Ishikawa (cell line): ENCODE results near the gene SERHL2.

Experiments
- CEBPB ChIP-seq: IDR thresholded peaks from 2 replicates; pipeline ENCODE4 v1.6.1; 2012
- CREB1 ChIP-seq: IDR thresholded peaks from 2 replicates; pipeline ENCODE4 v1.6.1; 2012; ENCODE audit warnings: low read depth
- EGR1 ChIP-seq: IDR thresholded peaks from 2 replicates; pipeline ENCODE4 v1.6.1; 2012
- EP300 ChIP-seq: IDR thresholded peaks from 2 replicates; pipeline ENCODE4 v1.6.1; 2012; ENCODE audit warnings: borderline replicate concordance
- FOXM1 ChIP-seq: IDR thresholded peaks from 2 replicates; pipeline ENCODE4 v1.6.1; 2012; ENCODE audit warnings: low read depth, borderline replicate concordance
- MAX ChIP-seq: IDR thresholded peaks from 2 replicates; pipeline ENCODE4 v1.6.1; 2012
- NFIC ChIP-seq: IDR thresholded peaks from 2 replicates; pipeline ENCODE4 v1.6.1; 2012
- RAD21 ChIP-seq: IDR thresholded peaks from 2 replicates; pipeline ENCODE4 v1.6.1; 2012; ENCODE audit warnings: low read depth
- TAF1 ChIP-seq: IDR thresholded peaks from 2 replicates; pipeline ENCODE4 v1.6.1; 2012; ENCODE audit warnings: low read depth, mild to moderate bottlenecking
- TCF12 ChIP-seq: IDR thresholded peaks from 2 replicates; pipeline ENCODE4 v1.6.1; 2012; ENCODE audit warnings: low read depth
- TEAD4 ChIP-seq: IDR thresholded peaks from 2 replicates; pipeline ENCODE4 v1.6.1; 2012
- USF1 ChIP-seq: IDR thresholded peaks from 2 replicates; pipeline ENCODE4 v1.6.1; 2012
- YY1 ChIP-seq: IDR thresholded peaks from 2 replicates; pipeline ENCODE4 v1.6.1; 2012; ENCODE audit warnings: low read depth
- ZBTB7A ChIP-seq: IDR thresholded peaks from 2 replicates; pipeline ENCODE4 v1.6.1; 2012; ENCODE audit warnings: low read depth
- TF ChIP-seq, protein P1 (sequence below): IDR thresholded peaks from 2 replicates; pipeline ENCODE4 v1.6.1; 2012; ENCODE audit warnings: low read depth, mild to moderate bottlenecking

The SERHL2 gene

DNA sequence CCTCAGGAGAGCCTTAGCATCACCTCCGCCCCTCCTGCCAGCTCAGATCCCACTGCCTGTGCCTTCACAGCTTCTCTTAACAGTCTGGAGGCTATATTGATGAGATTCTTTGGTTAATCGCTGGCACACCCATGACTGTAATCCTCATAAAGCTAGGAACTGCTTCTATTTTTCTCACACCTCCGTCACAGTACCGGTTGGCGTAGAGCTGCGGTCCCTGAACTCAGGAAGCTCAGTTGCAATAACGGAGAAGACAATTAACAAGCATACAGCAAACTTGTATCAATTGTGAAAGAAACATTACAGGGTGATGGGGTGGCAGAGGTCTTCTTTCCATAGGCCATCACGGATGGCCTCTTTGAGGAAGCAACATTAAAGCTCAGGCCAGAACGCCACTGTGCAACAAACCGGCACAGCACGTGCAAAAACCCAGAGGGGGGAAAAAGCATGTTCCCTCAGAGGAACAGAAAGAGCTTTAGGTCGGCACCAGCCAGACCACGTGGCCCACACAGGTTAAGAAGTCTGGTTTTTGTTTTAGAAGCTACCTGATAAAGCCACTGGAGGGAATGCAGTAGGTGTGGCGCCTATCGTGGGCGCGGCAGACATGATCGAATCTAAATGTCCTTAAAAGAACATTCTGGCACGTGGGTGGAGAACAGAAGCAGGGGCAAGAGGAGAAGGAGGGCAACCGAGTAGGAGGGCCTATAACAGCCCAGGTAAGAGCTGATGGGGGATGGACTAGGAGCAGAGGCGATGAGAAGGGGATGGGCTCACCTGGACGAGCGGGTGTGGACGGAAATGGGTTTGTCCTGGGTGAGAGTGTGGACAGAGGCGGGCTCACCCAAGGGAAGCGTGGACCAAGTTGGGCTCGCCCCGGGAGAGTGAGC is 34.9 kb upstream of the SERHL2 start:
- TF ChIP-seq MAX, result peak; percentile 30; the same call in 1 of the 2 replicates

- TF ChIP-seq MAX (peak; percentile 51; the same call in 1 of the 2 replicates), YY1 (peak; percentile 96), TCF12 (peak; percentile 21; the same call in 1 of the 2 replicates), RAD21 (no peak), TAF1 (peak; percentile 97), FOXM1 (no peak)
Observed at GRCh38 chr22:42519525-42520401, 34.0 kb upstream of the SERHL2 start, which contains the start of gene RRP7A. Gene RRP7A, minus strand, starts transcription at chr22:42519796. Its CDS starts 10 bp downstream, at chr22:42519786.

DNA sequence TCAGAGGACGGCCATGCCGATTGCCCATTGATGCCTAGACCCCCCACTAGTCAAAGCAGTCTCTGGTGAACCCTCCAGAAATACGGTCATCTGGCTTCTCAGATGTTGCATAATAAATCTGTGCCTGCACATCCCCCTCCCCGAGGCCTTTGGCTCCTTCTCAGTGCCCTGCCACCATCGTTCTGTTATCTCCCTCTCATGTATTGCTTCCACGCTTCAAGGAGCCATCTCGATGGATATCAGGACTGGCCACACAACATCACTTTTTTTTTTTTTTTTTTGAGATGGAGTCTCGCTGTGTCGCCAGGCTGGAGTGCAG is 32.6 kb upstream of the SERHL2 start:
- TF ChIP-seq EP300, result no peak
- no peak for TF ChIP-seq CEBPB
- TF ChIP-seq EGR1, result no peak
- TF ChIP-seq, protein P1, sequence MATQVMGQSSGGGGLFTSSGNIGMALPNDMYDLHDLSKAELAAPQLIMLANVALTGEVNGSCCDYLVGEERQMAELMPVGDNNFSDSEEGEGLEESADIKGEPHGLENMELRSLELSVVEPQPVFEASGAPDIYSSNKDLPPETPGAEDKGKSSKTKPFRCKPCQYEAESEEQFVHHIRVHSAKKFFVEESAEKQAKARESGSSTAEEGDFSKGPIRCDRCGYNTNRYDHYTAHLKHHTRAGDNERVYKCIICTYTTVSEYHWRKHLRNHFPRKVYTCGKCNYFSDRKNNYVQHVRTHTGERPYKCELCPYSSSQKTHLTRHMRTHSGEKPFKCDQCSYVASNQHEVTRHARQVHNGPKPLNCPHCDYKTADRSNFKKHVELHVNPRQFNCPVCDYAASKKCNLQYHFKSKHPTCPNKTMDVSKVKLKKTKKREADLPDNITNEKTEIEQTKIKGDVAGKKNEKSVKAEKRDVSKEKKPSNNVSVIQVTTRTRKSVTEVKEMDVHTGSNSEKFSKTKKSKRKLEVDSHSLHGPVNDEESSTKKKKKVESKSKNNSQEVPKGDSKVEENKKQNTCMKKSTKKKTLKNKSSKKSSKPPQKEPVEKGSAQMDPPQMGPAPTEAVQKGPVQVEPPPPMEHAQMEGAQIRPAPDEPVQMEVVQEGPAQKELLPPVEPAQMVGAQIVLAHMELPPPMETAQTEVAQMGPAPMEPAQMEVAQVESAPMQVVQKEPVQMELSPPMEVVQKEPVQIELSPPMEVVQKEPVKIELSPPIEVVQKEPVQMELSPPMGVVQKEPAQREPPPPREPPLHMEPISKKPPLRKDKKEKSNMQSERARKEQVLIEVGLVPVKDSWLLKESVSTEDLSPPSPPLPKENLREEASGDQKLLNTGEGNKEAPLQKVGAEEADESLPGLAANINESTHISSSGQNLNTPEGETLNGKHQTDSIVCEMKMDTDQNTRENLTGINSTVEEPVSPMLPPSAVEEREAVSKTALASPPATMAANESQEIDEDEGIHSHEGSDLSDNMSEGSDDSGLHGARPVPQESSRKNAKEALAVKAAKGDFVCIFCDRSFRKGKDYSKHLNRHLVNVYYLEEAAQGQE, result no peak
- no peak for TF ChIP-seq FOXM1
- no peak for TF ChIP-seq YY1
- no peak for TF ChIP-seq MAX
- TF ChIP-seq NFIC, result no peak
- no peak for TF ChIP-seq CREB1
- TF ChIP-seq TEAD4, result no peak
- no peak for TF ChIP-seq USF1
- no peak for TF ChIP-seq ZBTB7A
- TF ChIP-seq TCF12, result no peak
- TF ChIP-seq TAF1, result no peak
- no peak for TF ChIP-seq RAD21

DNA sequence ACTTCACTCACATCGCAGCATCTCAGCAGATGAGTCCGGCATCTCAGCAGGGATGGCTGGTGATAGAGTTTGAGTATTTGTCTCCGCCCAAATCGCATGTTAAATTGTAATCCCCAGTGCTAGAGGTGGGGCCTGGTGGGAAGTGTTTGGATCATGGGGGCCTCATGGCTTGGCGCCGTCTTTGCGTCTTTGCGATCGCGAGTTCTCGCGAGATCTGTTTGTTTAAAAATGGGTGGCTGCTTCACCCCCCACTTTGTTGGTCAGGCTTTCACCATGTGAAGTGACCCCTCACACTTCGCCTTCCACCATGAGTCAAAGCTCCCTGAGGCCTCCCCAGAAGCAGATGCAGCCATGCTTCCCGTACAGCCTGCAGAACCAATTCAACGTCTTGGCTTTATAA is 31.2 kb upstream of the SERHL2 start:
- TF ChIP-seq EGR1 (no peak), TEAD4 (no peak), CEBPB (no peak), TCF12 (no peak), TAF1 (no peak), MAX (no peak), EP300 (no peak), FOXM1 (no peak), RAD21 (no peak), ZBTB7A (no peak), USF1 (no peak), NFIC (no peak), CREB1 (no peak), YY1 (no peak)
- TF ChIP-seq, protein P1, result no peak

- no peak for TF ChIP-seq MAX
- TF ChIP-seq EGR1, result no peak
- no peak for TF ChIP-seq TEAD4
- no peak for TF ChIP-seq CEBPB
- TF ChIP-seq, protein P1, result no peak
Observed at GRCh38 chr22:42528591-42529307, 25.0 kb upstream of the SERHL2 start.
